ENCODE results near the gene TAOK2.

TAOK2 gene

GRCh38 chr16:29988346-29989075, 14.8 kb downstream of the TAOK2 start:
- DNase-seq, result no peak

- DNase-seq, result no peak
Measured at GRCh38 chr16:29989111-29989858, 15.6 kb downstream of the TAOK2 start.

GRCh38 chr16:29990034-29990433, 16.4 kb downstream of the TAOK2 start:
- DNase-seq, result no peak

GRCh38 chr16:29990883-29991570, 17.4 kb downstream of the TAOK2 start:
- DNase-seq, result no peak

- DNase-seq, result no peak
Measured at GRCh38 chr16:29991571-29991904, 17.9 kb downstream of the TAOK2 start.

GRCh38 chr16:29992344-29992967, 18.8 kb downstream of the TAOK2 start:
- DNase-seq, result no peak

GRCh38 chr16:29993191-29993902, 19.7 kb downstream of the TAOK2 start:
- no peak for DNase-seq

- DNase-seq, result no peak
Measured at GRCh38 chr16:29993903-29994599, 20.4 kb downstream of the TAOK2 start.

- DNase-seq, result no peak
Measured at GRCh38 chr16:29994600-29995323, 21.1 kb downstream of the TAOK2 start.

- peak; percentile 81 for DNase-seq
Measured at GRCh38 chr16:29995324-29995910, 21.7 kb downstream of the TAOK2 start, which contains the start of gene HIRIP3. Gene HIRIP3 (minus strand): TSS chr16:29995617. CDS start chr16:29995605, 12 bp downstream.

GRCh38 chr16:29995911-29996765, 22.5 kb downstream of the TAOK2 start, which contains the start of gene INO80E:
Gene INO80E (plus strand): TSS chr16:29996241. CDS start chr16:29996311, 70 bp downstream.
- peak; percentile 99 for DNase-seq

- no peak for DNase-seq
Measured at GRCh38 chr16:29996766-29997250, 23.1 kb downstream of the TAOK2 start.

- DNase-seq, result no peak
Measured at GRCh38 chr16:29999605-30000004, 25.9 kb downstream of the TAOK2 start.

- no peak for DNase-seq
Measured at GRCh38 chr16:30000735-30001631, 27.3 kb downstream of the TAOK2 start.

- no peak for DNase-seq
Measured at GRCh38 chr16:30002614-30003346, 29.1 kb downstream of the TAOK2 start.

- no peak for DNase-seq
Measured at GRCh38 chr16:30003670-30004423, 30.2 kb downstream of the TAOK2 start.

- DNase-seq, result no peak
Measured at GRCh38 chr16:30004424-30004776, 30.7 kb downstream of the TAOK2 start.

Data from stimulated activated naive CD4-positive, alpha-beta T cell treated with Interleukin-2 at 50 U/mL for 16 hours (primary cell).